GM18520 (cell line): ENCODE data around the gene GOT1.

Experiments
- ATAC-seq: cut with Tn5 transposase; IDR thresholded peaks from one replicate; pipeline ENCODE4 v1.9.1; 2021; ENCODE audit not compliant: unreplicated experiment

GOT1 gene

DNA sequence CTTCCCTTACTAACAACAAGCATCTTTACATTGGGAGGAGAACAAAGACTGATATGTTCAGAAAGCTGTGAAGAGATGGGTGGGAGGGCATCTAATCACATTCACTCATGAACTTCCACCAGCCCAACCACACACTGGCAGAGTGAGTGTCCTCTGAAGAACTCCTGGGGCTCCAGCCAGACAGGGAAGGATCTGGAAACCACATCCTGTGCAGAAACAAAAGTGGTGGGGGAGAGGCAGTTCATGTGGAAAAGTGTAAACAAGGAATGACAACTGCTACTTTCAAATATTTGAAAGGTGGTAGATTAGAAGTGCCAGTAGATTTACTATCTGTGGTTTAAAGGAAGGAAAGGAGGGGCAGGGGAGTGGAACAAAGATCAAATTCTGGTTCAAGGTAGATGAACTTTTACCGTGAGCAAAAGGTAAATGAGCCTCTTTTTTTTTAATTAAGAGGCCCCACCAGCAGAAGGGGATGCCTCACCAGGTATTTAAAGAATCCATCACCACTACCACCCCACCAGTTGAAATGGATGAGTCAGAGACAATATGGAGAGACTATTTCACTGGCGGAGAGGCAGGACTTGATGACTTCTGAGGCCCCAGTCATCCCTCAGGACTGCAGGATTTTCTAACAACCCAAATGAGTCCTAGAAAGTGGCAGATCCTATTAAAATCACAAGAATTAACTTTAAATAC, 34.5 kb downstream of the GOT1 start:
- ATAC-seq: no peak

DNA sequence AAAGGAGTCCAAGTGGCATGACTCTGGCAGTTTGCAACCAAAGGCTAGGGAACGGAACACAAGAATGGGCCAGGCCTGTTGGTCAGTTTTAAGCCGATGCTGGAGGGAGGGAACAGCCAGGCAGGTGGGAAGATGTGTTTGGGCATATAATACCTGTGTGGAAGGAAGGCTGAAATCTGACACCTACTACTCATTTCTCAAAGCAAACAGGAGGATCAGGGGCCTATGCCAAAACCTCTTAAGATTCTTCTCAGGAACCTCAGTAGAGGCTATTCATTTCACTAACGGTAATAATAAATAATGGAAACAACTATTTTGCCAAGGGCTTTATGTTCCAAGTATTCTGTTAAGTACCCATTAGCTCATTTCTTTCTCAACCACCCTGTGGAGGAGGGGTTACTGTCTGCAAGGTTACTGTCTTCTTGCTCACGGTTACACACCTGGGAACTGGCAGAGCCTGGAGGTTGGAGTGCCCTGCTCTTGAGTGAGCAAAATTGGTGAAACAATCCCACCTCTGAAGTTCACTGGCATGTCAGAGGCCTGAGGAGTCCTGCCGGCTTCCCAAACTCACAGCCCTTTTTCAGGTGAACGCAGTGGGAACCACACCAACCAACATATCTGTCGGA, 35.5 kb downstream of the GOT1 start:
- no peak for ATAC-seq

DNA sequence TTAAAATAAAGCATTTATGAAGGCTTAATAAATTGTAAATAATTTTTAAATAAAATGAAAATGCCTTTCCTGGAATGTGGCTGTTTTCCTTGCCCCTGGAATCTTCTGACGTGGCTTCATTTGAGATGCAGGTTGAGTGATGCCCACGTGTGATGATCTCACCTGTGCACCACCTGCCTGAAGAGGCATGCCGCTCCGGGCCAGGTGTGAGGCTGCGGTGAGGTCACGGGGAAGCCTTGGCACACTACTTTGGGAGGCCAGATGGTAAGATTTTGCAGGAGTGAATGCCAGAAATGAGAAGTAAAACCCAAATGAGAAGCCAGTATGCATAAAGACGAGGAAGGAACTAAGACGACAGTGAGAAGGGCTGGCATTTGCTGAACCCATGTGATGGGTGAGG, 36.2 kb downstream of the GOT1 start:
- no peak for ATAC-seq

DNA sequence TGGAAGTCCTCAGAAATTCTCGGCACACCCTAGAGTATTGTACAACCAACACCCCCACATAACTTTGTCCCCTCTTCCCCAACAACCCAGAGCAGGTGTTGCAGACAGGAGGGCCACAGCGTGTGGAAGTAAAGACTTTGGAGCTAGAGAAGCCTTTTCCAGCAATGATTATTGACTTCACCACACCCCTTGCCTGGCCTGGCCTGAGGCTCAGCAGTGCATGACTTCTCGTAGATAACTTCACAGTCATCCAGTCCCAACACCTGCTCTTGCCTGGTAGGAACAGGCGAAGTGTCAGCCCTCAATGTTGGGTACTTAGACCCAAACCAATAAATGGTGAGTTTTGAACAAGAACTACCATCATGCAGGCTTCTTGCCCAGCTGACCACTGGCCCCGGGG, 36.7 kb downstream of the GOT1 start:
- ATAC-seq: no peak

DNA sequence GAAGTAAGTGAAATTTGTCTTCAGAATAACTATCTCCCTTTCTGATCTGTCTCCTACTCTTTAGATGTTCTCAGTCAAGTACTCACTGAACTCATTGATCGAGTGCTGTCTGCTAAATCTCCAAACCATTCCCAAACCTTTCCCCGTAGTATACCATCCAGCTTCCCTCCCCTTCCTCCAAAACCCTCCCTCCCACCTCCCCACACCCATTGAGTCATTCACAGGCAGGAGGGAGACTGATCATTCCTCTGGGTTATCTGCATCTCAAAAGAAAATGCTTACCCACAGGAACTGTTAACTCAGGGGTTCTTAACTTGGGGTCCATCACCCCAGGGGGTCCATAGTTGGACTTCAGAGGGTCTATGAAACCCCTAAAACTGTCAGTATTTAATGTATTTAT, 37.4 kb downstream of the GOT1 start:
- ATAC-seq: no peak

DNA sequence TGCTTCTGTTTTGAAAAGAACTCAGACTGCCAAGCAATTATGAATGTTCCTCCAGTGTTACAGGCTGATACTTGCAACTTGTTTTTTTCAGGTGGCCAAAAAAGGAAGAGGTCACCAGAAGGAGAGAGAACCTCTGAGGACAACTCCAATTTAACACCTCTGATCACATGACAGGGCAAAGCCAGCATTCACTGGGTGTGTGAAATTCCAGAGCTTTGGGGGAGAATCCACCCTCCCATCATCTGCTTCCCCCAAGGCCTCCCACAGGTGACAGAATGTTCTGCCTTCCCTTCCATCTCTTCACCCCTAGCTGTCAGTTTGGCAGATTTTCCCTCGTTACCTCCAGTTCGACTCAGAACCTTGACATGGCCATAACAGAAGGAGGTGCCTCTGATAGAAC, 39.1 kb downstream of the GOT1 start:
- no peak for ATAC-seq

DNA sequence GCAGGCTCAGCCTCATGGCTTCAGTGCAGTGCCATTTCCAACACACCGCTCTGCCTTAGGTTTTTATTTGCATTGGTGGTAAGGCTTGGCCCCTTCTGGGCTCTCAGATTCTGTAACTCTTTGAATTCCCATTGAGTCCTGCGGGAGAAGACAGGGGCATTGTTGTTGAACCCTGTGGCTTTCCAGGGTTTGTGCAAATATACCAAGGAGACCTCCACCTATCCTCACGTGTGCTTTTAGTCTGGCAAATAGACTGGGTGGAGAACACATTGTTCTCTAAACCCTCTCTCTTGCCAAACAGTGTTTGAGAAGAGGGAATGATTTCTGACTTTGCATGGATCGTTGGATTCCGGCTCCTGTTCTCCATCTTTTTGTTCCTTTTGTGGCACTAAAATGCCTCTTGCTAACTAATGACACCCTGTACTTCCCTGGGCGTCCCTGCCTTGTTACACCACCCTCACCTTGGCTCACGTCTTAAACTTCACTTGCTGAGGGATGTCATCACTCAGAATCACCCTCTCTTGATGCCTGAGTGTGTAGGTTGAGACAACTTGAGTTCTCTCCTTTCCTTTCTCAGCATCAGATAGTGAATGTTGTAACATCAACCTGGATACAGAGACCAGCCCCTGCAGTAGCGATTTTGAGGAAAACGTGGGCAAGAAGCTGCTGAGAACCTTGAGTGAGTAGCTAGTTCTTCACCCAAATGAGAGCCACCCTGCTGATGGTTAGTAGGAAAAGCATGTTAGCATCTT, 40.5 kb downstream of the GOT1 start:
- ATAC-seq: no peak

DNA sequence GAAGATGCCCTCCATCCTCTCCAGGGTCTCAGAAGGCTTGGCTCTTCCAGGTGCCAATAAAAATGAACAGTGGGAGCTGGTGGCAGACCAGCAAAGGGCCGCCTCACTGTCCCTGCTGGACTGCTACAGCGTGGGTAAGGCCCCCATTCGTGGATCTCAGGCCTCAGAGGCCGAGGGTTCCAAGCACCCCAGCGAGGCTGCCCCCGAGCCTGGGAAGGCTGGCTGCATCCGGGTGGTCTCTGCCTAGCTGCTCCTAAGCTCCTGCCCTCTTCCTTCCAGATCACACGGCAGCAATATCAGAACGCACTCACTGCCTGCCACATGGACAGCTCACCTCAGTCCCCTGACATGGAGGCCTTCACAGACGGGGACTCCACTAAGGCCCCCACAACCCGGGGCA, 42.9 kb downstream of the GOT1 start:
- no peak for ATAC-seq

DNA sequence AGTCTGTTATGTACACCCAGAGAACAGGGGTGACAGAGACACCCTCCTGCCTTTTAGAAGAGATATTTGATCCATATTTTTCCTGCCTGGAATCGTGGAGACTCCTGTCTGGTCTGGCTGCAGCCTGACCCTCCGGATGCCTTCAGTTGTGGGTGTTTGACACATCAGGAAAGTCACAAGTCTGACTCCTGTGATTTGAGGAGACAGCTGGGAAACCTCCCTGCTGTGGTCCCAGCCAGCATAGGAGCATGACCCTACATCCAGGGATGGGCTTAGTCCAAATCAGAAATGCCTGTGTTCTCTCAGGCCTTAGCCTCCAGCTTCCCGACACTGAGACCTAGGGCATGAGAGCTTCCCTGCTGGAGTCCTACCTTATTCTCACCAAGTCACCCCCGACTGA, 43.4 kb downstream of the GOT1 start:
- ATAC-seq: no peak

DNA sequence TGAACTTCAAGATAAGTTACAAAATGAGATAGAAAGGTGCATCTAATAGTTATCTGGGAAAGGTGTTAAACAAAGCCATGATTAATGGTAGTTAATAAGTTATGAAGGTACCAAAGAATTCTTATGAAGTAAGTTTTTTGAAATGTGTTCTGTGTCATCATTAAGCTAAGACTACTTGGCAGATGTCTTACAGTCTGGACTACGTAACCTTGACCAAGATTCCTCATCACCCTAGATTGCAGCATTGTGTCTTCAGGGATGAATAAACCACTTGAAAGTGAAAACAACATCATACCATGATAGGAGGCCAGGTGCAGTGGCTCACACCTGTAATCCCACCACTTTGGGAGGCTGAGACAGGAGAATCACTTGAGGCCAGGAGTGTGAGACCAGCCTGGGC, 48.2 kb downstream of the GOT1 start:
- no peak for ATAC-seq

DNA sequence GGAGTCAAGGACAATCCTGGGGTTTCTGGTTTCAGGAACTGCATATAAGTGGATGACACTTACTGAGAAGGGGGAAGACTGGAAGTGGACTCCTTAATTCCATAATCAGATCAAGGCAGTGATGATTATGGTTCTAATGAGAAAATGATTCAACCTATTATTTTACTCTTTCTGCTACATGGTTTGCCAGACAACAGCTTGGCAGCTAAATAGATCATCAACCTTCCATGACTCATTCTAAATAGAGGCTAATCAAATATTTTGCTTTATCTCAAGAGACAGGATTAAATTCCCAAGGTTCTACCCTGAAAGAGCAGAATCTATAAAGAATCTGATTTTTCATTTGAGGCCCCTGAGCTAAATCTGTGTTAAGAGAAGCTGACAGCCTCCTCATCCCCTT, 55.0 kb downstream of the GOT1 start:
- ATAC-seq: no peak

DNA sequence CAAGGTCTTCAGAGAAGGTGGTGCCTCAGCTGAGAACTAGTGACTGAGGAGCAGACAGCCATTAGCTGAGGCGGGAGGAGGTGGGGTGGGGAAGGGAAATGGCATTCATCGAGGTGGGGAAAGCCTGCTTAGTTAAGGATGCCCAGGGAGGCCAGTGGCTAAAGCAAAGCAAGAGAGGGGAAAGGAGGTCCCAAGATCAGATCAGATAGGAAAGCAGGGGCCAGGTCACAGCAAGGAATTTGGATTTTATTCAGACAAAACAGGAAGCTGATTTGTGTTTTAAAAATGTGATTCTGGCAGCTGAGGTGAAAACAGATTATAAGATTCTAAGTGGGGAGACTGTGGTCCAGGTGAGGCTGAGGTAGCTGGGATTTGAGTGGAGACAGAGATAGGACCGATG, 55.5 kb downstream of the GOT1 start:
- ATAC-seq: no peak

DNA sequence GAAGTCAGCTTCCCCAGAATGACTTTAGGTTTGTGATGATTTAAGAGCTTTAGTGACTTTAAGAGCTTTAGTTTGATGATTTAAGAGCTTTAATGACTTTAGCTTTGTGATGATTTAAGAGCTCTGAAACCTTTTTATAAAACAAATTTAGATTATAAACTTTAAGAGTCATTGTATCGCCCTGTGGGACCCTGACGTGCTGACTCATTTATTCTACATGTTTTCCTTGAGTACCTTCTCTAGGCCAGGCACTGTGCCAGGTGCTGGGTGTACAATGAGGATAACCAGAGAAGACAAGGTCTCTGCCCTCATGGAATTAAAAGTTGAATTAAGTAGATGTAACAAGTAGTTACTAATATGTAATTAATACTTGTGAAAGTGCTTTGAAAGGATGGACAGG, 55.9 kb downstream of the GOT1 start:
- ATAC-seq: no peak

DNA sequence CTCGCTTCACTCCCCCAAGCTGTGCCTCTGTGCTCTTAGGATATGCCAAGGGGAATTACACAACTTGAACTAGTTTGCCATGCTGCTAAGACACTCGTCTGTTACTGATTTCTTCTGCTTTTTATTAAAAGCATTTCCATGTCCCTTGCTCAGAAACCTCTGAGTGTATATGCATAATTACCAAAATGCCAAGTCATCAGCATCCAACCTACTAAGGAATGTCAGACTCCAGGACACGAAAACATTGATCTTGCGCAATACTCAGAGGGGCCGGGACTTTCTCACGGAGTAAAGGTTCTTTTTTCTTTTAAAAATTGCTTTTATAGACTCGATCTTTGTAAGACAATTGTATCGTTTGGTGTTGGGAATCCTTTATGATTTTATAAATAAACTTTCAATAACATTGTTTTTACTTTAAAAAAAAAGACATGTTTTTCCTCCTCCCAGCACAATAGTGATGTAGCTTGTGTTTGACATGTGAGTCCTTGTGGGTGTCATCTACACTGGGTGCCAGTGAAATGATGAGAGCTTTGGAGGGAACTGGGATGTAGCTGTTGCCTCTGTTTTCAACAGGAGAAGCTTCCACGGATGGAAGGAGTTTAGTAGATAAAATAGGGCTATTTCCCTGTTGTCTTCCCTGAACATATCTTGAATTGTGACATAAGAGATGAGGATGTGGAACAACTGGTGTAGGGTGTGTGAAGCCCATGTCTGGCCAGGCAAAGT, 57.7 kb downstream of the GOT1 start:
- ATAC-seq: no peak

DNA sequence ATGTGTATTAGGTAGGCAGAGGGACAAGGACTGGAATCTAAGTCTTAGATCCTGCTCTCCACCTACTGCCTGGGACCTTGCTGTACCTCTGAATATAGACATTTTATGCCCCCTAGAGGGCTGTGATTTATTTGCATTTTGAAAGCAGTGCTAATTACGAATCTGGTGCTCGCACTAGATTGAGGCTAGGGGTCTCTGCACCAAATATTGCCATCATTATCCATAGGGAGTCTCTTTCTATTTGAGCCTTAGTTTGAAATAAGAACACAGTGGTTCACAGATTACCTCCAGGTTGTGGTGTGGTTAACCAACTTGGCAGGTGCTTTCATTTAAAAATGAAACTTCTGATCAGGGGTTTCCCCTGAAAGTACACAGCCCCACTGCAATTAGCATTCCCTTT, 59.4 kb downstream of the GOT1 start:
- ATAC-seq: peak; percentile 72

DNA sequence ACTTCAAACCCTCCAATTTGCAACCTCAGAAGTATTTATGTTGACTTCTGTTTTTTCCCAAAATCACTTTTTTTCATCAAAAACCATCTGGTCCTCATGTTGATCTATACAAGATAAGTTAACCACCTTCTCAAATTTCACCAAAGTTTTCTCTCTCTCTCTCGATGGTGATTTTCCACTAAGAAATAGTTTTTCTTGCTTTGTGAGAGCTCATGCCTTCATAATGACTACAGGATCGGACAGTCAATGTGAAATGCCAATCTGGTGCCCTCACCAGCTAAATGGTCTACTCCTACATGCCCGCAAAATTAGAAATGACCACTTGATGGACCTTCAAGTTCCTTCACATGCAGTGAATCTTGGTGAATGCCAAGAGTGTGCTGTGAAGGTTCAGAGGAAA, 60.9 kb downstream of the GOT1 start:
- ATAC-seq: no peak

DNA sequence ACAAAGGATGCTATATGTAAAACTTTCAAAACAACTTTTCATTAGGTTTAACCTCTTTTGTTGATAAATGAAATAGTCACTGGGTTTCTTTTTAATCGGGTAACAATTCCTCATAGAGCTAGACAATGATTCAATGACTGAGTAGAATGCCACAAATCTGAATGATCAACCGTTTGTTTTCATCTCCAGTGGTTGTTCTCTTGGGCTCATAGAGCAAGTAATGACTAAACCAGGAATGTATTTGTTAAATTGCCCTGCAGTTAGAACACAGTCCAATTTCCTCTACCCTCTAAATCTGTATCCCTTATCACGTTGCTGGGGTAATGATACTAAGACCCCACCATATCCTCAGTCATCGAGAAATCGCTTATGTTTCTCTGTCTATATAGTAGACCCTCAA, 61.3 kb downstream of the GOT1 start:
- no peak for ATAC-seq

DNA sequence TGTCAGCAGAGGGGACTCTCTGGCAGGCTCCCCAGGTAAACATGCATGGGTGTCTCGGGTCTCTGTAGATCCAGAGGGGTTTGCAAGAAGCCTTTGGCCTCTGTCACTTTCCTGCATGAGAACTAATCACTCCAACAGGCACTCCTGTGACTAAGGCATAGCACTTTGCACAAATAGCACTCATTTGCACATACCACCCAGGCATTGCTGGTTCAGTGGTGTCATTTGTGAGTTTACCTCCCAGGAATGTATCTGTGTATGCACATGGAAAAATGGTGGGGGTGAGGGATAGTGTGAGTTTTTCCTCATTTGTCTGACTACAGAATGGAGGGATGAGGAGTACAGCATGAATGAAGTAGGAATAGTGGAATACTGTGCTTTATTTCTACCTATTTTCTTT, 61.8 kb downstream of the GOT1 start:
- no peak for ATAC-seq

DNA sequence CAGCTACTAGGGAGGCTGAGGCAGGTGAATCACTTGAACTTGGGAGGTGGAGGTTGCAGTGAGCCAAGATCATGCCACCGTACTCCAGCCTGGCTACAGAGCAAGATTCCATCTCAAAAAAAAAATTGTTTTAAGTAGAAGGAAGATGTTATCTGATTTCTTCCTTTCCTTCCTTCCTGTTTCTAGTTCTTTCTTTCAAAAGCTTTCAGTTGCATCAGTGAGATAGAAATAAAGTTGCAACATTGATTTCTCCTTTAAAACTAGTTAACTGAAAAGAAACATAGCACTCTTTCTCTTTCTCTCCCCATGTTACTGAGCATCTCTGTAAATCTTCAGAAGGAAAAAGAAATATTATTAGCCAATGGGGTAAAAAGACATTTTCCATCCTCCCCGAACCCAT, 63.8 kb downstream of the GOT1 start:
- no peak for ATAC-seq

DNA sequence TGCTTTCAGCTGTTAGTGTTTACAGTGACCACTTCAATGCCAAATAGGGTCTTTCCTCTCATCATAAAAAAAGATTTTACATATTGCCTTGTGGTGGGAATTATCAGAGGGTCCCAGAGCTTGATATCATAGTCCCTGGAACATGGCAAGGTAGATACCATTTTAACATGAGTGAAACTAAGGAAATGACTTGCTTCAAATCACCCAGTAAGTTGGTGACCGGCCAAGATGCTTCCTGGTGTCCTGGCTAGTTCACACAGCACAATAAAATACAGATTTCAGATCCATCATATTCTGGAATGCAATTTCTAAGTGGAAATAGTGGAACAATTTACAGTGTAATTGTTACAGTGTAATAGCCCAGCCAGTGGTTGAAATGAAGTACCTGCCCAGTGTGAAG, 64.7 kb downstream of the GOT1 start:
- ATAC-seq: no peak

DNA sequence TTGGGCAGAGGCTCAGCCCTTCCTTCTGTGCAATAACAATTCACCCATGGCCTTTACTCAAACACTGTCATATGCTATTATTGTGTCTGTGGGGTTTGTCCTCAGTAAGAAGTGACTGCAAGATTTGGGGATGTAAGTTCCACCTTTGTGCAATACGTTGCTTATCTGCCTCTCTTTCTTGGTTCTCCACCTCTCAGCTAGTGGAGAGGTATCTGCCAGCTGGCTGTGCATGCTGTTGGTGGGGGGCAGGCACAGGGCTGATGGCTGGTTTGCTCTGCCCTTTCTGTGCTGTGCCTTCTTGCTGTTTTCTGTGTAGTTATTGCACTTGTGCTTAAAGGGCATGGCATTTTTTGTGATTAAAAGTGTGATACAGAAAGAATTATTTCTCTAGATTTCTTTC, 65.1 kb downstream of the GOT1 start:
- ATAC-seq: no peak

DNA sequence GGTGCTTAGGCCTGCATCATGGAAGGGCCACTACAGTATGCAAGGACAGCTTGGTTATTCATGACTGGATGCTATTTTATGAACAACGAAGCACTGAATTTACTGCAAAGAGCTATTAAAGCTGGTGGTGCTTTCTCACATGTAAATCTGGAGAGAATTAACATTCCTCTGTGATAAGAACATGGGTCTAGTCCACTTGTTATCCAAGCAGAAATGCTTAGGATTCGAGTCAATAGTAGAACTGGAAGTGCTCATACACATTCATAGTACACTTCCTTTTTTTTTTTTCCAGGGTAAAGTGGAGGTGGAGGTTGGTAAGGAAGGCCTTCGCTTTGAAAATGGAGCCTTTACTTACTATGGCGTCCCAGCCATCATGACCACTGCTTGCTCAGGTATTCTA, 66.3 kb downstream of the GOT1 start:
- no peak for ATAC-seq
